Mucosa of gallbladder (tissue), 1 donor: ENCODE measurements around the gene TTLL11. TPM values are rescaled to one million over a fixed set of nuclear protein-coding genes. Genes with fewer than 3 reads are reported as not detected.
"Not testable (repeated sequence)": the region's sequence is repeated elsewhere in the genome, so short reads cannot be mapped to it uniquely, and the experiment has no call there.

Source experiments
- DNase-seq: peaks from one replicate; pipeline ENCODE4 v3.0.0-alpha.2; 2020; ENCODE audit warnings: low spot score
- total RNA-seq: library from RNA; stranded (reverse); gene quantifications from one replicate; pipeline ENCODE4 v1.2.1, GENCODE V29; 2021
- donor health status: DM: no; HTN: no; CAD: no.

The TTLL11 gene
- total RNA-seq, 1 donor from 2014 or later = 10.9 TPM

DNA sequence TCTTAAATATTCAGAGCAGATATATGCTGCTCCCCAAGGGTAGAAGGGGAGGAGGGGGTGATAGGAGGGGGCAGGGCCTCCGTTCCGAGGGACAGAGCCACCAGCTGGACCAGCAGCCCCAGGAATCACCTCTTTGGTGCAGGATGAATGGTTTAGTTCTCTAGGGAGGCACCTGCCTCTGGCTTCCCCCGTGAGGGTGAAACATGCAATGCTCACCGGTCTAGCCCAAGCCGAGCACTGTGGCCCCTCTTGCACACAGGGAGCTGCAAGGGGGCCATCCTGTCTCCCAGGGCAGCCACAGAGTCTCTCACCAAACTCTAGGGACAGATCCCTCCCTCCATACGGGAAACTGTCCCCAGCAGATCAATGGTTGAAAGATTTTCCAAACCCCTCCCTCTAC lies 278.0 kb downstream of the TTLL11 start:
- no peak for DNase-seq

DNA sequence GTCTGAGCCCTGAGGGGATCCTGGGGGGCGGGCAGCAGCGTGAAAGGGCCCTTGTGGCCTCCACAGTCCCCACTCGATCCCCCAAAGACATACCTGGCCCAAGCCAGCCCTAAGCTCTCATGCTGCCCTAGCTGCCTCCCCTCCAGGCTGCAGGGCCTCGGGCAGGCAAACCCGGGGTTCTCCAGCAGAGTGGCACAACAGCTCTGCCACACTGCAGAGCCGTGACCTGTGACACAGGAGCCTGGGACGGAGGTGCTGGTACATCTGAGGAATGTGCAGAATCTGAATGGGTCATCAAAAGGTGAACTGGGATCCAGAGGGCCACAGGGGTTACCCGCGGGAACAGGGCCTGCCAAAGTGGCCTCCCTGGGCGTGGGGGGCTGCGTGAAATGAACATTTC lies 278.5 kb downstream of the TTLL11 start:
- DNase-seq = no peak

DNA sequence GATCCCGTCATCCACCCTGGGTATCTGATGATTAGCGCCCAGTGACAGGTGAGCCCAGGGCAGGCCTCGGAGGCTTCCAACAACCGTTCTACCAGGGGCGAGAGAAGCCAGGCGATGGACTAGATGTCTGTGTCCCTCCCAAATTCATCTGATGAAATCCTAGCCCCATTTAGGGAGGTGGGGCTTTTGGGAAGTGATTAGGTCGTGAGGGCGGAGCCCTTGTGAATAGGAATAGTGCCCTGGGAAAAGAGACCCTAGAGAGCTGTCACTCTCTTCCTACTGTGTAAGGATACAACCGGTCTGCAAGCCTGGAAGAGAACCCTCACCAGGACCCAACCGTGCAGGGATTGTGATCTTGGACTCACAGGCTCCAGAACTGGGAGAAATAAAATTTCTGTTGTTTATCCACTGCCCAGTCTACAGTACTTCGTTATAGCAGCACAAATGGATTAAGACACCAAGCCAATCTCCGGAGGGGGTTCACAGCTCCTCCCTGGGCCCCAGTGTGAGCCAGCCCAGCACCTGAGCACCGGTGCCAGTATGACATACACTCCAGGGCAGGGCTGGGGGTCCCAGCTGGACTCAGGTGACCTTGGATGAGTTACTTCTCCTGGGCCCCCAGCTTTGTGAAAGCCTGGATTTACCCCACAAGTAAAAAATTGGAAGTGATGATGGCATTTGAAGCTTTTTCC lies 279.4 kb downstream of the TTLL11 start:
- DNase-seq = no peak

DNA sequence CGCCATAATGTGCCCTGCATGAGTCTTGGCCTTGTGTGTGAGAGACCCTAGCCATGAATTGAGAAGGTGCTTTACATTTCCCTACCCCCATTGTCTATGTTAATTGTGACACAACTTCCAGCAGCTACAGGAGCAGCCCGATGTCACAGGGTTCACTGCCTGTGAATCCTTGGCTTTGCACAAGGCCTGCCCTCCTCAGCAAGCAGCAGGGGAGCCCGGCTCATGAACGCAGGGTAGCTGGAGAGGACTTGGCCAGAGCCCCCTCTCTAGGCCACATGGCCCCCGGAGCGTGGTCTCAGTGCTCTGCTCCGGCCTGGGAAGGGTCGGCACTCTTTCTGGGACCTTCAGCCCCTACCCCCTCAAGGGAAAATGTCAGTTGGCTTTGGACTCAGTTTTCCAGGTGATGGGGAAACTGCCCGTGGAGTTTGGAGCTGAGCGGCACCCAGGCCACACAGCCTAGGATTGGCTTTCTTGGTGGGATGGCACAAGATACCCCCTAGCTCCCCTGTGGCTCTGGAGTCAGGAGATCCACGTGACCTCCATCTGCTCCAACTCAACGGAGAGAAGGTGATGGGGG lies 280.9 kb downstream of the TTLL11 start:
- DNase-seq = no peak

DNA sequence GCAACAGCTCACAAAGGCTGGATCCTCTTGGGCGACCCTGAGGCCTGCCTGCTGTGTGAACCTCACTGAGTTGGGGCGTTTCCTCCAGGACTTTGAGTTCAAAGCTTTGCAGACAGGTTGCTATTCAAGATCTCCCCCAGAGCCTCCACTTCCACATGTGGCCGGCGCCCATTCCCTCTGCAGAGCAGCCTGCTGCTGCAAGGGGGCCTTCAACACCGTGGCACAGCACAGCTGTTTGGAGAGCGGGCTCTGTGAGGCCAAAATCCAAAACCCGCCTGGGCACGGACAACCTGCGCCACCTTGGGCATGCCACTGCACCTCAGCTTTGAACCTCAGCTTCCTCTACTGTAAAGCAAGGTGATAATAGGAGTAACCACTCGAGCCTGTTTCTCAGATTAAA lies 281.4 kb downstream of the TTLL11 start:
- no peak for DNase-seq

DNA sequence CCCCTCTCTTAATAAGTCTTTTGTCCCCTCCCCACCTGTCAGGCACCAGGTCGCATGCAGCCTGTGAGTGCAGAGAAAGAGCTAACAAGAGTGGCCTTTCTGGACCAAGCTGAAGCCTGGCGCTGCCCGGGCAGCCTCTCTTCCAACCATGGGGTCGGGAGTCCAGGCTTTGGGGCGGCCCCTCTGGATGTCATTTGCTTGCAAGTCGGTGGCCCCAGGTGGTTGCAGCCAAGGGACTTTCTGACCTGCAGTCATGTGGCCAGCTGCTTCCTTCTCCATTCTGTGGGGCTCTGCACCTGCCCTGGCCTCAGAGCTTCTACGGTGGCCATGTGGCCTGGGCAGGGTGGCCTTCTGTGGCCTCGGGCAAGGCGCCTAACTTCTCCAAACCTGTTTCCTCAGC lies 282.0 kb downstream of the TTLL11 start:
- no peak for DNase-seq

DNA sequence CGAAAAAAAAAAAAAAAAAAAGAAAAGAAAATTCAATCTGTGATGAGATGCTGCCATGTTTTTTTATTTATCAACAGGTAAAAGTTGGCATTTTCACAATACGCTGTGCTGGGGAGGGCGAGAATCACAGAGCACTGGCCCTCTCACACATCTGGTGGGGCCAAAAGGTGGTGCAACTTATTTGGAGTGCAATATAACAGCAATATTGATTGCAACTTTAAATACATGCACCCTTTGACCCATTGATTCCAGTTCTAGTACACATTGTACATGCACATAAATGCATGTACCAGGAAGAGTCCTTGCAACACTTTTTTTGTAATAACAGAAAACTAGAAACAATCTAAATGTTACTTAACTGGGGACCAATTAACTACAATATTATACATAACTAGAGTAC lies 282.6 kb downstream of the TTLL11 start:
- DNase-seq = no peak

DNA sequence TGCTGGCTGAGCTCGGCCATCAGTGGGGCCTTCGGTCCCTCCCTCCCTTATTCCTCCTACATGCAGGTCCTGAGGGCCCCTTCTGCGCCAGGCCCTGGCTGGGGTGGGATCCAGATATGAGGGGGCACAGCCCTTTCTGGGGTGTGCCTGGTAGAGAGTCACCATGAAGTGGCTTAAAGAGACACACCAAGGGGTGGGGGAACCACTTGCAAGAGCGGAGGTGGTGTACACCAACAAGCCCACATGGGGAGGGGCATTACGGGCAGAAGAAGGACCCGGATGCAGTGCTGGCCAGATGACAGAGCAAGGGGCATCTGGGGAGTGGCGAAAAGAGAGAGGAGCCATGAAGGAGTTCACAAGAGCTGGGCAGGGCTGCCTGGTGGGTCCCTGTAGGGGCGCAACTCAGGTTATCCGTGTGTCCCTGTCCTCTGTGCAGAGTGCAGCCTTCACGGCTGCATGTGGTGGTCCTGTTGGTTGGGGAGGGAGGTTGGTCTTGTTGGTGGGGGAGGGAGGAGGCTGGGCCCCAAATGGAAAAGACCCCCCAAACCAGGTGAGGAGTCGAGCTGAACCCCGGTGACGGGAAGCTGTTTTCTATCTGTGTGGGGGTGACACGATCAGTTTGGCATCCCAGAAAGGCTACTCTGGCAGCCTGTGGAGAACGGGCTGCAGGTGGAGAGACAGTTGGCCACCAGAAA lies 283.6 kb downstream of the TTLL11 start:
- DNase-seq = no peak

DNA sequence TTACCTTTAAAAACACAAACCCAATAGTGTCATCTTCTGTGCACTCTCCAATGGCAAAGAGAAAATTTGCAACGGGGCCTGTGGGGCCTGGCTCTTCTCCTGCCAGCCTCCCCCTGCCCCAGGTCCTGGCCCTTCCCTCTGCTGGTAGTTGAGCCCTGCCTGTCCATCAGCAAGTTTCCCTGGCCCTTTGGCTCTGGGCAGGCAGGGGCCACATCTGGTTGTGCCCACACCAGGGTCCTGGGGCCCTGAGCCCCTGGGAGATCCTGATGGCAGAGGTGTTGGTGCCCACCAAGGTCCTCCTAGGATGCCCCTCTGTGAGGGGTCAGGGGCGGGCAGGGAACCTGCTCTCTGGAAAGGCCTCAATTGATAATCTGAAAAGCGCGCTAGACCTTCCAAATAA lies 284.3 kb downstream of the TTLL11 start:
- no peak for DNase-seq

DNA sequence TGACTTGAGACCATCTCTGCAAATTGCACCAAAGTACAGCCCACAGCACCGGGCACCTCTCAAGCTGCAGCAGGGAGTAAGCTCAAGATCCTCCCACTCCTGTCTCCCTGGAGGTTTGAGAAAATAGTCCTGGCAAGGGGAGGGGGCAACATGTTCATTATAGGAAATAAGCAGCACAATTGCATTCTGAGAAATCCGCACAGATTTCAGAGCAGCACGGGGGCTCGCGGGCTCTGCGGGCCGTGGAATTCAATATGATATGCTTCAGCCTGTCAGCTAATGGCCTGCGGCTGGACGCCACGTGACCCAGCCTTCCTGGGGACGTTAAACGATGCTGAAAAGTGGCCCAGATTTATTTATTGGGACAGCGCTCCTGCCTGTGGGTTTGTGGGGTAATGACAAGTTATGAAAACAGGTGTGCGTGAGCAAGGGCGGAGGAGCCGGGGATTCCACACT lies 285.3 kb downstream of the TTLL11 start:
- DNase-seq = no peak

DNA sequence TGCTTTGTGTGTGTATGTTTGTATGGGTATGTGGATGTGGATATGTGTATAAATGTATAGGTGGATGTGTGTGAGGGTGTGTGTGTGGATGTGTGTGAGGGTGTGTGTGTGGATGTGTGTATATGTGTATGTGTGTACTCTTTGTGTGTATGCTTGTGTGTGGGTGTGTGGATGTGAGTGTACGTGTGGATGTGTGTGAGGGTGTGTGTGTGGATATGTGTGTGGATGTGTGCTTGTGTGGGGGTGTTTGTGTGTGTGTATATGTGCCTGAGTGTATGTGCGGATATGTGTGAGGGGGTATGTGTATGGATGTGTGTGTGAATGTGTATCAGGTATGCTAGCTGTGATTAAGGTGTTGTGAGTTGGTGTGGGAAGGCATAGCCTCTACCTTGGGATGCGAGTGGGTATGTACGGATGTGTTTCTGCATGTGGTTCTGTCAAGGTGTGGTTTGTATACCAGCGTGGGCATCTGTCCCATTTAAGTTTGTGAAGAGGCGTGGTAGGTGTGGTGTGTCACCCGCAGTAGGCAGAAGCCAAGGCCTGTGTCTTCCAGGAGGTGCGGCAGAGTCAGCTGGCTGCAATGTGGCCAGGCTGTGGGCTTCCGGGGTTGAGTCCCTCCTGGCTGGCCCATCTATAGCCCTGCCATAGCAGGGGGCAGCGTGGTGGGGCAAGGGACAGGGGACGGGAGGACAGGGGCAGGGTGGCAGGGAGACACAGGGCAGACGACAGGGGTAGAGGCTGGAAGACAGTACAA lies 285.9 kb downstream of the TTLL11 start:
- no peak for DNase-seq

DNA sequence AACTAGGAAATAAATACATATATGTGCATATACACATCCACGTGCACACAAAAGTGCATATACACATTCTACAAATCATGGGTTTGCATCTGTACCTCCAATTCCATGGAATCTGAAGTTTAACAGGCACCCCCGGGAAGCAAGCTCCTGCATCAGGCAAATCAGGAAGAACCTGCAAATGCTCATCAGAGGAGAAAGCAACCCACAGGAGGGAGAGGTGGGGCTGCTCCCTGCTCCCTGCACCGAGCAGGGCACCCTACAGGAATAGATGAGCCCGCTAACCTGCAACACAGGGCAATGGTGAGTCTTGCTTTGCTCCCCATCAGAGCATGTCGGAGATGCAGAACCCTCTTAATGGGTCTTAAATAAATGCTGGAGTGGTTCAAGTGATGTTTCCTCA lies 290.4 kb downstream of the TTLL11 start:
- no peak for DNase-seq

DNA sequence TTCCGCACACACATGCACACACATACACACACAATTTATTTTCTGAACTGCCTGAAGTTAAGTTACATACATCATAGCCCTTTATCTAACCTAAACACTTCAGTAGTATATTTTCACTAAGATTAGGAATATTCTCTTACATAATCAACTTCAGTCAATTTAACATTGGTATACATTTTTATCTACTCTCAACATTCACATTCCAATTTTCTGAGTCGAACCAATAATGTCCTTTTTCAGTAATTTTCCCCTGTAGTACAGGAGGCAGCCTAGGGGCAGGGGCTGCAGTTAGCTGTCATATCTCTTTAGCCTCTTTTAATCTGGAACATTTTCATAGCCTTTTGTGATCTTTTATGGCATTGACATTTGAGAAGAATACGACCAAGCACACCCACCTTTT lies 291.5 kb downstream of the TTLL11 start:
- no peak for DNase-seq

DNA sequence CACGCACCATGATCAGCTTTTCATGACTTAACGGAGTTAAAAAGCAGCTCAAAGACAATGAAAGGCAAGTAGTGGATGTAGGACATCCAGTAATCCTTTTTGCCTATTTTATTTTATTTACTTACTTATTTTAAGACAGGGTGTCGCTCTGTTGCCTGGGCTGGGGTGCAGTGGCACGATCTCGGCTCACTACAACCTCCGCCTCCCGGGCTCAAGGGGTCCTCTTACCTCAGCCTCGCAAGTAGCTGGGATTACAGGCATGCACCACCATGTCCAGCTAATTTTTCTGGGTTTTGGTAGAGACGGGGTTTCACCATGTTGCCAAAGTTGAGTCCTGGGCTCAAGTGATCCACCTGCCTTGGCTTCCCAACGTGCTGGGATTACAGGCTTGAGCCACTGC lies 292.7 kb downstream of the TTLL11 start:
- DNase-seq = no peak

DNA sequence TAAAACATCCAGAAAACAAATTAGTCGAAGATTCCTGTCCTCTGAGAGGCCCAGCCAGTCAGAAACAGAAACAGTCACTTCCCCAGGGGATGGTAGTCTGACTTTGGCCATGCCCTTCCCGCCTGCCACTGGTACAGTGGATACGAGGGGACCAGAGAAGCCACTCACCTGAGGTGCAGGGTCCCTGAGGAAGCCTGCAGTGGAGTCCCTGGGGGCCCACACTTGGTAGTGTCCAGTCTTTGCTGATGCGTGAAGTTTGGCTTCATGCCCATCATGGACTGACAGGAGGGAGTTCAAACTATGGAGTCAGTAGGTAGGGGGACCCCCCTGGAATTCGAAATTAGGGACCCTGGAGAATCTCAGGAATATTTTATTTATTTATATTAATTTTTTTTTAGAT lies 294.2 kb downstream of the TTLL11 start:
- no peak for DNase-seq

DNA sequence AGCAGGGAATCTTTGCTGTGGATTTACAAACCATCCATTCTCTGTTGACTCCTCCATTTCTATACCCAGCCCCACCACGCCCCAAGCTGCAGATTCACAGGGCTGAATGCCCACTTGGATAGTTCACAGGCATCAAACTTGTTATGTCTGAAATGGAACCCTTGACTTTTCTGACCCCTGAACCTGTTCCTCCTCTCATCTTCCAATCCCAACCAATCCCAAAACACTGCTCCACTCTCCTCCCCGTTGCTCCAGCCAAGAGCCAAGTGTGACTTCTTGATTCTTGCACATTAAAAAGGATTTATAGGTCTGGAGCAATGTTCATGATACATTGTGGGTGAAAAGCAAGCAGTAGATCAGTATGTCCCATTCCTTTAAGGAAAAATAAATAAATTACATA lies 296.0 kb downstream of the TTLL11 start:
- no peak for DNase-seq

DNA sequence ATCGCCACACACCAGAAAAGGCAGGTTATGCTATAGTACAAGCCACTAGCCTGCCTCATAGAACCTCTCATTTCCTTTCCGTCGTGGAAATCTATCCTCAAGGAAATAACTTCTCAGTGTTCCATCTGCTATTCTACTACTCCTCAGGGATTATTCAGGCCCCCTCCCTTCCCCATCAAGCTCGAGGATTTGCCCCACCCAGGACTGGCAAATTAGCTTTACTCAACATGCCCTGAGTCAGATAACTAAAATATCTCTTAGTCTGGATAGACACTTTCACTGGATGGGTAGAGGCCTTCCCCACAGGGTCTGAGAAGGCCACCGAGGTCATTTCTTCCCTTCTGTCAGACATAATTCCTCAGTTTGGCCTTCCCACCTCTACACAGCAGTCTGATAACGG lies 298.8 kb downstream of the TTLL11 start:
- DNase-seq = not testable (repeated sequence)

DNA sequence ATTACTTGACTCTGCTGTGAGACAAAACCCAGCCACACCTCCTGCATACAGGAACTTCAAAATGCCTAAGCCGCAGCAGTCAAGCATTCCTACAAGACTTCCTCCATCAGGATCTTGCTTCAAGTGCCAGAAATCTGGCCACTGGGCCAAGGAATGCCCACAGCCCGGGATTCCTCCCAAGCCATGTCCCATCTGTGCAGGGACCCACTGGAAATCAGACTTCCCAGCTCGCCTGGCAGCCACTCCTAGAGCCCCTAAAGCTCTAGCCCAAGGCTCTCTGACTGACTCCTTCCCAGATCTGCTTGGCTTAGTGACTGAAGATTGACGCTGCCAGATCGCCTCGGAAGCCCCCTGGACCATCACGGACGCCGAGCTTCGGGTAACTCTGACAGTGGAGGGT lies 300.6 kb downstream of the TTLL11 start:
- DNase-seq = not testable (repeated sequence)

DNA sequence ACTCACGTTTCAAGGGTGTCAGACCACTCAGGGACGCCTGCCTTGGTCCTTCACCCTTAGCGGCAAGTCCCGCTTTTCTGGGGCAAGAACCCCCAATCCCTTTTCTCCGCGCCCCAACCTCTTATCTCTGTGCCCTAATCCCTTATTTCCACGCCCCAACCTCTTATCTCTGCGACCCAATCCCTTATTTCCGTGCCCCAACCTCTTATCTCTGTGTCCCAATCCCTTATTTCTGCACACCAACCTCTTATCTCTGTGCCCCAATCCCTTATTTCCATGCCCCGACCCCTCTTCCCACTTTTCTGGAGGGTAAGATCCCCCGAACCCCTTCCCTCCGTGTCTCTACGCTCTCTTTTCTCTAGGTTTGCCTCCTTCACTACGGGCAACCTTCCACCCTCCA lies 302.3 kb downstream of the TTLL11 start:
- no peak for DNase-seq

DNA sequence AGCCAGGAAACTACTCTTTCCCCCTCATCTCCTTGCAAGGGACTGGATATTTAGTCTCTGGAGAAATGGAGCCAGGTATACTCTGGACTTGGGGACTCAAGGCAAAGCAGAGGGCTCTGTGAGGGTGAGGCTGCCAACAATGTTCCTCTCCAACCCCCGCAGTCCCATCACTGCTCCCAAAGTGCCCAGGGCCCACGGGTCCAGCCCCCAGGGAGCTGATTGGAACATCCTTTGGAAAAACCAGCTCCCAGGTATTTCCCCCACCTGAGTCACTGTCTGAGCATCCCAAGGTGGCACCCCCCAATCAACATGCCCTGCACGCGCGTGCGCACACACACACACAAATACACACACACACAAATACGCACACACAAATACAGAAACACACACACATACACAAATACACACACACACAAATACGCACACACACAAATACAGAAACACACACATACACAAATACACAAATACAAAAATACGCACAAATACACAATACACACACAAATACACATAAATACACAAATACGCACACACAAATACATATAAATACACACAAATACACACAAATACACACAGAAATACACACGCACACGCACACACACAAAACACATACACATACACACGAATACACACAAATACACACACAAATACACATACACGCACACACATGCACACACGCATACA lies 304.3 kb downstream of the TTLL11 start:
- no peak for DNase-seq

DNA sequence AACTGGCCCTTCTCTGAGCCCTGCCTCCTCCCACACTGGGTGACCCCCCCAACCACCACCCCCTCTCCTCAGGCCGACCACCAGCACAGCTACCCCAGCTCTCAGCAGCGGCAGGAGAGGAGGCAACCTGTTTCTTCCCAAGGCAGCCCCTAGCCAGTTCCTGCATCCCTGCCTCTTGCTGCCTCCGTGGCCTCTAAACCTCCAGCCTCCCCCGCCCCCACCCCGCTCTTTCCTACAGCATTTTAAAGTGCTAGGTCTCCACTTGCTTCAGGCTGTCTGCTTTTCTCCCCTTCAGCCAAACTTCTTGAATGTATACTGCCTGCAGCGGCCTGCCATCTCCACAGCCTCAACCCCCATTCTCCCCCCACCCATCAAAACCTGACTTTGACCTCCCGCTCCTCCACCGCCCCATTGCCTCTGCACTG lies 306.1 kb downstream of the TTLL11 start:
- DNase-seq = no peak

DNA sequence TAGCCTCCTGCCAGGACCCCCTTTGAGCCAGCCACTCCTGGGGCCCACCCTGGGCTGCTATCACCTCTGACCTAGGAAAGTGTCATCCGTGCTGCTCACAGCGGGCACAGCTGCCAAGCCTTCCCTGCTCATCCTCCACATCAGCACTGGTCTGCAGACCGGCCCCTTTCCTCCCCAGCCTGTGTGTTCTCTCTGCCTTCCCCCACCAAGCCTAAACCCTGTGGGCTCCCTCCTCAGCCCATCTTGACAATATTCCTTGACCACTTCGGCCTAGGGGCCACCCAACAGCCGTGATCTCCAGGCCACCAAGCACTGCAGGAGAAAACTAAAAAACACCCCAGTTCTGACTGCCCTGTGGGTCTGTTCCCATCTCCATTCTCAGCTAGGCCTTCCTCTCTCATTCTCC lies 306.6 kb downstream of the TTLL11 start:
- DNase-seq = no peak
